GM12878 (cell line): ENCODE measurements around the gene CDC27. TPM values are rescaled to one million over a fixed set of nuclear protein-coding genes. Genes with fewer than 3 reads are reported as not detected.

Source experiments
- ATAC-seq: fragments of 200-7000 bp; cut with Tn5 transposase; 3 replicates; pipeline ENCODE4 v1.9.1; 2020; ENCODE audit warnings: mild to moderate bottlenecking, moderate library complexity
- BruUV-seq: library from RNA; stranded (reverse); fragments of 400-500 nt; replicated peaks from 2 replicates; lab custom pipeline; 2021; lab: Mats Ljungman, UMichigan
- CTCF ChIA-PET: fragments of 300-600 bp; sonication (Branson Sonifier 250); formaldehyde crosslinking; extraction: SDS; loops from one replicate; lab custom pipeline; 2021; ENCODE audit warnings: inconsistent platforms; lab: Yijun Ruan, JAX
- POLR2A ChIA-PET: fragments of 350-600 bp; formaldehyde crosslinking; extraction: SDS; loops from one replicate; lab custom pipeline; 2021; ENCODE audit warnings: inconsistent platforms; lab: Charles Lee
- RAD21 ChIA-PET: fragments of 300-600 bp; sonication (Branson Sonifier 250); formaldehyde crosslinking; loops from one replicate; lab custom pipeline; 2023; ENCODE audit warnings: antibody characterized with exemption; ENCODE audit not compliant: unreplicated experiment; lab: Charles Lee
- SMC1A ChIA-PET: fragments of 300-600 bp; sonication (Branson Sonifier 250); formaldehyde crosslinking; loops from one replicate; lab custom pipeline; 2023; ENCODE audit not compliant: unreplicated experiment, uncharacterized antibody; lab: Charles Lee
- DNase-seq: peaks from one replicate; pipeline ENCODE4 v3.0.0-alpha.2; 2011; ENCODE audit warnings: low read depth, low spot score
- FAIRE-seq: peaks from 3 replicates; lab custom pipeline; 2011; peaks lifted over from hg19 to GRCh38; lab: Jason Lieb, UNC
- H2AFZ ChIP-seq: 2 replicates; pipeline ENCODE4 v1.6.0; 2011; ENCODE audit warnings: low read depth, low read length, control low read depth; ENCODE audit not compliant: control insufficient read depth
- H3K27ac ChIP-seq: 2 replicates; pipeline ENCODE4 v1.5.1; 2011; ENCODE audit warnings: control low read depth; ENCODE audit not compliant: control insufficient read depth, insufficient read depth
- H3K27me3 ChIP-seq, 2 experiments: replicated peaks in 1 of 2; 2 replicates each; pipeline versions ENCODE4 v1.6.0 to v1.6.1; 2011; ENCODE audit warnings: low read length in 1 of 2; ENCODE audit not compliant: control insufficient read depth in 2 of 2, insufficient read depth in 2 of 2
- H3K36me3 ChIP-seq, 2 experiments: 2 replicates each; pipeline ENCODE4 v1.5.1; 2011; ENCODE audit warnings: low read length in 1 of 2; ENCODE audit not compliant: control insufficient read depth in 2 of 2, insufficient read depth in 2 of 2
- H3K4me1 ChIP-seq: 2 replicates; pipeline ENCODE4 v1.6.1; 2011; ENCODE audit warnings: mild to moderate bottlenecking, low read length, moderate library complexity, mixed read lengths; ENCODE audit not compliant: control insufficient read depth, insufficient read depth
- H3K4me2 ChIP-seq: 2 replicates; pipeline ENCODE4 v1.6.0; 2011; ENCODE audit warnings: control low read depth; ENCODE audit not compliant: control insufficient read depth, insufficient read depth
- H3K4me3 ChIP-seq: fragments of 200-600 bp; sonication (generic); 2 replicates; pipeline ENCODE4 v1.5.1; 2016
- H3K79me2 ChIP-seq: 2 replicates; pipeline ENCODE4 v1.6.0; 2011; ENCODE audit warnings: low read length; ENCODE audit not compliant: control insufficient read depth, insufficient read depth
- H3K9ac ChIP-seq: 2 replicates; pipeline ENCODE4 v1.8.0; 2011; ENCODE audit warnings: low read length, control low read depth, mixed read lengths; ENCODE audit not compliant: control insufficient read depth, insufficient read depth
- H3K9me3 ChIP-seq: replicated peaks from 3 replicates; pipeline ENCODE4 v1.5.1; 2011; ENCODE audit warnings: mild to moderate bottlenecking, low read length; ENCODE audit not compliant: control insufficient read depth, insufficient read depth
- H4K20me1 ChIP-seq: 2 replicates; pipeline ENCODE4 v1.6.0; 2011; ENCODE audit not compliant: control insufficient read depth, insufficient read depth
- CHD4 ChIP-seq: fragments of 200-600 bp; sonication (generic); IDR thresholded peaks from 2 replicates; pipeline ENCODE4 v1.6.1; 2016; ENCODE audit warnings: mild to moderate bottlenecking
- FOXK2 ChIP-seq: fragments of 450-650 bp; IDR thresholded peaks from 2 replicates; pipeline ENCODE4 v1.6.1; 2017; ENCODE audit warnings: mild to moderate bottlenecking, moderate library complexity
- JUND ChIP-seq: IDR thresholded peaks from 2 replicates; pipeline ENCODE4 v1.6.1; 2012; ENCODE audit warnings: low read depth, mild to moderate bottlenecking, low read length, improper control_type of control experiment, moderate library complexity
- POLR2AphosphoS5 ChIP-seq: IDR thresholded peaks from 2 replicates; pipeline ENCODE4 v1.6.1; 2011; ENCODE audit warnings: mild to moderate bottlenecking, low read length, inconsistent platforms
- SIN3A ChIP-seq: IDR thresholded peaks from 2 replicates; pipeline ENCODE4 v1.6.1; 2012; ENCODE audit warnings: low read depth, low read length, improper control_type of control experiment
- SMAD5 ChIP-seq: IDR thresholded peaks from 2 replicates; pipeline ENCODE4 v1.6.1; 2016; ENCODE audit warnings: antibody characterized with exemption, low read depth
- SRF ChIP-seq, 2 experiments: IDR thresholded peaks; 2 replicates each; pipeline ENCODE4 v1.6.1; 2011; ENCODE audit warnings: low read depth in 2 of 2, low read length in 2 of 2, mild to moderate bottlenecking in 1 of 2, moderate library complexity in 1 of 2
- ZZZ3 ChIP-seq: IDR thresholded peaks from 2 replicates; pipeline ENCODE4 v1.6.1; 2011; ENCODE audit warnings: low read depth; ENCODE audit not compliant: control insufficient read depth, insufficient read length
- WGBS: methylation state at CpG from one replicate; pipeline ENCODE4 v1.1.6; 2016; ENCODE audit warnings: low lambda C conversion rate; ENCODE audit not compliant: insufficient replicate concordance, insufficient coverage; ENCODE audit errors: missing lambda C conversion rate; 5-methylcytosine and 5-hydroxymethylcytosine counted together
- in situ Hi-C: fragments of 300-500 bp; cut with MboI; formaldehyde crosslinking; loops from 9 replicates; pipeline ENCODE4 v1.14.3; 2018; ENCODE audit warnings: mixed read lengths
- intact Hi-C: fragments of 100-400 bp; cut with micrococcal nuclease; formaldehyde crosslinking; loops from one replicate; pipeline ENCODE4 v1.14.2; 2022; ENCODE audit not compliant: unreplicated experiment
- polyA plus RNA-seq, 11 experiments: library from polyadenylated mRNA; depleted of rRNA in 4 of 11; unstranded in 6 of 11; stranded (reverse) in 5 of 11; fragments of >200 nt; fragmentation: Nextera tagmentation in 4 of 11; fragmentation: Illumina TruSeq in 1 of 11; extraction: Ambion mirVana in 4 of 11; extraction: Trizol in 1 of 11; gene quantifications; 1 replicate in 1 of 11; 2 replicates in 10 of 11; pipeline versions ENCODE4 v1.2.1 to v1.2.3, GENCODE V29; 2011 to 2016; ENCODE audit warnings: inconsistent platforms in 2 of 11, missing spikeins in 2 of 11, low read depth in 1 of 11
- total RNA-seq, 4 experiments: library from RNA; depleted of rRNA in 3 of 4; stranded (reverse); fragments of >200 nt in 3 of 4; fragmentation: Illumina TruSeq in 1 of 4; extraction: Trizol in 1 of 4; gene quantifications; 2 replicates each; pipeline versions ENCODE4 v1.2.1 to v1.2.3, GENCODE V29; 2013 to 2021
- TF ChIP-seq, protein P1 (sequence below): IDR thresholded peaks from 2 replicates; pipeline ENCODE4 v1.6.1; 2012; ENCODE audit warnings: mild to moderate bottlenecking, low read depth, low read length
- TF ChIP-seq, protein P2 (sequence below): IDR thresholded peaks from 2 replicates; pipeline ENCODE4 v1.6.1; 2012; ENCODE audit warnings: improper control_type of control experiment, low read depth, low read length; ENCODE audit not compliant: insufficient replicate concordance

The CDC27 gene
- total and polyA plus RNA-seq, 10 of the 15 experiments (the other 5 are each of a cell fraction or from before 2014, with no cell fraction given), result 23.2 to 138 (median 97.8) TPM

DNA sequence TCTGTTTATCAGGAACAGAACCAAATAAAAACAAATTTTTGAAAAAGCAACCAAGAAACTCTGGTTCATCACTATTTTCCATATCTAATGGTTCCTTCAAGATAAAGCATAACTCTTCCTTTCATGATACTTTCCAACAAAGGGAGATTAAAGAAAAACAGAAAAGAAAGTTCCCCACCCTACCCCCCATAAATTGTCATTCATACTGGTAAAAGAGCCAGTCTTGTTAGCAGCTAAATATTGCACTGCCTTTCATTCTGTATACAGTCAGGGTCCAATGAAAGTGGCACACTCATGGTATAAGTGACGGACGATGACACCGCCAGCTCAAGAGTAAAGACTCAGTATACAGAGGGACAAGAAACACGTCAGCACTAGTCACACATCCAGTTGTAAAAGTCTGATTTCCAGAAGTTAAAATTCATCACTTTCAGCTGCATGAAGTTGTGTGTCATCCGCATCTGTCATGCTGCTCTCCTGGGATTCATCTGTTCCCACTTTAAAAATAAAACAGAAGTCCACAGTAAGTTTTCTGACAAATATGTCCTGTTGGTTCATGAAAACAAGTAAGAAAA, 68.5 kb downstream of the CDC27 start:
- in situ Hi-C loops, result no loop called here
- peaks cover 2 to 14% of the 10 kb centered on the region in 2 experiments; a peak in 2 of 4 replicates for H3K36me3 ChIP-seq
- H3K27ac ChIP-seq, result no peak overlapping the region
- H4K20me1 ChIP-seq, result no peaks in the 10 kb centered on the region
- intact Hi-C loops, result no loop called here
- WGBS, result 90% methylated on average over 5 of the region's 5 CpGs
- DNase-seq (no peak), ATAC-seq (no peak), FAIRE-seq (no peak)
- BruUV-seq, result no TSS peak
- POLR2A ChIA-PET, result interaction anchor here (0.6 to 1.1 kb wide), 2 partner anchors 129 to 999 kb away, joined by 3 read pairs; no protein-coding TSS in a partner anchor
- no peak overlapping the region for H3K4me2 ChIP-seq
- no peaks in the 10 kb centered on the region for H3K79me2 ChIP-seq
- CTCF ChIA-PET, result interaction anchor here (0.9 kb wide), 1 partner anchor 11 kb away, joined by 7 read pairs; no protein-coding TSS in a partner anchor
- H3K9me3 ChIP-seq, result no peaks in the 10 kb centered on the region
- H3K4me1 ChIP-seq, result no peaks in the 10 kb centered on the region
- no peaks in the 10 kb centered on the region for H3K27me3 ChIP-seq
- RAD21 ChIA-PET, result no interaction called here
- no peak overlapping the region for H2AFZ ChIP-seq
- TF ChIP-seq ZZZ3, result no peak
- no peak for TF ChIP-seq FOXK2
- TF ChIP-seq, protein P1, sequence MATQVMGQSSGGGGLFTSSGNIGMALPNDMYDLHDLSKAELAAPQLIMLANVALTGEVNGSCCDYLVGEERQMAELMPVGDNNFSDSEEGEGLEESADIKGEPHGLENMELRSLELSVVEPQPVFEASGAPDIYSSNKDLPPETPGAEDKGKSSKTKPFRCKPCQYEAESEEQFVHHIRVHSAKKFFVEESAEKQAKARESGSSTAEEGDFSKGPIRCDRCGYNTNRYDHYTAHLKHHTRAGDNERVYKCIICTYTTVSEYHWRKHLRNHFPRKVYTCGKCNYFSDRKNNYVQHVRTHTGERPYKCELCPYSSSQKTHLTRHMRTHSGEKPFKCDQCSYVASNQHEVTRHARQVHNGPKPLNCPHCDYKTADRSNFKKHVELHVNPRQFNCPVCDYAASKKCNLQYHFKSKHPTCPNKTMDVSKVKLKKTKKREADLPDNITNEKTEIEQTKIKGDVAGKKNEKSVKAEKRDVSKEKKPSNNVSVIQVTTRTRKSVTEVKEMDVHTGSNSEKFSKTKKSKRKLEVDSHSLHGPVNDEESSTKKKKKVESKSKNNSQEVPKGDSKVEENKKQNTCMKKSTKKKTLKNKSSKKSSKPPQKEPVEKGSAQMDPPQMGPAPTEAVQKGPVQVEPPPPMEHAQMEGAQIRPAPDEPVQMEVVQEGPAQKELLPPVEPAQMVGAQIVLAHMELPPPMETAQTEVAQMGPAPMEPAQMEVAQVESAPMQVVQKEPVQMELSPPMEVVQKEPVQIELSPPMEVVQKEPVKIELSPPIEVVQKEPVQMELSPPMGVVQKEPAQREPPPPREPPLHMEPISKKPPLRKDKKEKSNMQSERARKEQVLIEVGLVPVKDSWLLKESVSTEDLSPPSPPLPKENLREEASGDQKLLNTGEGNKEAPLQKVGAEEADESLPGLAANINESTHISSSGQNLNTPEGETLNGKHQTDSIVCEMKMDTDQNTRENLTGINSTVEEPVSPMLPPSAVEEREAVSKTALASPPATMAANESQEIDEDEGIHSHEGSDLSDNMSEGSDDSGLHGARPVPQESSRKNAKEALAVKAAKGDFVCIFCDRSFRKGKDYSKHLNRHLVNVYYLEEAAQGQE, result no peak
- TF ChIP-seq SMAD5, result no peak
- no peak for TF ChIP-seq CHD4
- TF ChIP-seq SIN3A, result no peak
- TF ChIP-seq SRF (IDR thresholded peaks at IDR 0.05; ENCODE audit: low read depth in 2 of 2, low read length in 2 of 2), result no peak
- no peak for TF ChIP-seq JUND
- no peak for TF ChIP-seq POLR2AphosphoS5
- TF ChIP-seq, protein P2, sequence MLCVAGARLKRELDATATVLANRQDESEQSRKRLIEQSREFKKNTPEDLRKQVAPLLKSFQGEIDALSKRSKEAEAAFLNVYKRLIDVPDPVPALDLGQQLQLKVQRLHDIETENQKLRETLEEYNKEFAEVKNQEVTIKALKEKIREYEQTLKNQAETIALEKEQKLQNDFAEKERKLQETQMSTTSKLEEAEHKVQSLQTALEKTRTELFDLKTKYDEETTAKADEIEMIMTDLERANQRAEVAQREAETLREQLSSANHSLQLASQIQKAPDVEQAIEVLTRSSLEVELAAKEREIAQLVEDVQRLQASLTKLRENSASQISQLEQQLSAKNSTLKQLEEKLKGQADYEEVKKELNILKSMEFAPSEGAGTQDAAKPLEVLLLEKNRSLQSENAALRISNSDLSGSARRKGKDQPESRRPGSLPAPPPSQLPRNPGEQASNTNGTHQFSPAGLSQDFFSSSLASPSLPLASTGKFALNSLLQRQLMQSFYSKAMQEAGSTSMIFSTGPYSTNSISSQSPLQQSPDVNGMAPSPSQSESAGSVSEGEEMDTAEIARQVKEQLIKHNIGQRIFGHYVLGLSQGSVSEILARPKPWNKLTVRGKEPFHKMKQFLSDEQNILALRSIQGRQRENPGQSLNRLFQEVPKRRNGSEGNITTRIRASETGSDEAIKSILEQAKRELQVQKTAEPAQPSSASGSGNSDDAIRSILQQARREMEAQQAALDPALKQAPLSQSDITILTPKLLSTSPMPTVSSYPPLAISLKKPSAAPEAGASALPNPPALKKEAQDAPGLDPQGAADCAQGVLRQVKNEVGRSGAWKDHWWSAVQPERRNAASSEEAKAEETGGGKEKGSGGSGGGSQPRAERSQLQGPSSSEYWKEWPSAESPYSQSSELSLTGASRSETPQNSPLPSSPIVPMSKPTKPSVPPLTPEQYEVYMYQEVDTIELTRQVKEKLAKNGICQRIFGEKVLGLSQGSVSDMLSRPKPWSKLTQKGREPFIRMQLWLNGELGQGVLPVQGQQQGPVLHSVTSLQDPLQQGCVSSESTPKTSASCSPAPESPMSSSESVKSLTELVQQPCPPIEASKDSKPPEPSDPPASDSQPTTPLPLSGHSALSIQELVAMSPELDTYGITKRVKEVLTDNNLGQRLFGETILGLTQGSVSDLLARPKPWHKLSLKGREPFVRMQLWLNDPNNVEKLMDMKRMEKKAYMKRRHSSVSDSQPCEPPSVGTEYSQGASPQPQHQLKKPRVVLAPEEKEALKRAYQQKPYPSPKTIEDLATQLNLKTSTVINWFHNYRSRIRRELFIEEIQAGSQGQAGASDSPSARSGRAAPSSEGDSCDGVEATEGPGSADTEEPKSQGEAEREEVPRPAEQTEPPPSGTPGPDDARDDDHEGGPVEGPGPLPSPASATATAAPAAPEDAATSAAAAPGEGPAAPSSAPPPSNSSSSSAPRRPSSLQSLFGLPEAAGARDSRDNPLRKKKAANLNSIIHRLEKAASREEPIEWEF, result no peak
- TF ChIP-seq, all 136 proteins: peak for 0
- H3K4me3 ChIP-seq, result no peak overlapping the region
- H3K9ac ChIP-seq, result no peak overlapping the region
- SMC1A ChIA-PET, result no interaction called here
